Measurements from ENCODE around the gene RADIL.

GRCh38 chr7:4781366-4782069, 102.0 kb downstream of the RADIL start:
- TF ChIP-seq CTCF (tag by site-specific recombination; IDR thresholded peaks at IDR 0.05): no peak
- no peak for TF ChIP-seq ZNF449 (tag by site-specific recombination; IDR thresholded peaks at IDR 0.05)
- TF ChIP-seq ZNF274 (IDR thresholded peaks at IDR 0.05; ENCODE audit: low read length): no peak
- TF ChIP-seq ZNF274 (tag by site-specific recombination; IDR thresholded peaks at IDR 0.05; ENCODE audit: borderline replicate concordance): no peak
- TF ChIP-seq ZFP37 (tag by site-specific recombination; IDR thresholded peaks at IDR 0.05): no peak
- TF ChIP-seq PBX3 (CRISPR knock-in tag; IDR thresholded peaks at IDR 0.05): no peak
- no peak for TF ChIP-seq ZNF596 (tag by site-specific recombination; IDR thresholded peaks at IDR 0.05)
- TF ChIP-seq ZBTB7A (tag by site-specific recombination; IDR thresholded peaks at IDR 0.05; ENCODE audit: low read depth): no peak
- TF ChIP-seq ZNF280D (tag by site-specific recombination; IDR thresholded peaks at IDR 0.05): no peak
- no peak for TF ChIP-seq MYNN (tag by site-specific recombination; IDR thresholded peaks at IDR 0.05; ENCODE audit: borderline replicate concordance)
